GM15510 (cell line): ENCODE results near the gene EPB41L4A.

Source experiments
- POLR2A ChIP-seq: IDR thresholded peaks from 3 replicates; pipeline ENCODE4 v1.6.1; 2011; ENCODE audit warnings: borderline replicate concordance; ENCODE audit not compliant: insufficient read length; ENCODE audit errors: extremely low read depth

EPB41L4A gene

DNA sequence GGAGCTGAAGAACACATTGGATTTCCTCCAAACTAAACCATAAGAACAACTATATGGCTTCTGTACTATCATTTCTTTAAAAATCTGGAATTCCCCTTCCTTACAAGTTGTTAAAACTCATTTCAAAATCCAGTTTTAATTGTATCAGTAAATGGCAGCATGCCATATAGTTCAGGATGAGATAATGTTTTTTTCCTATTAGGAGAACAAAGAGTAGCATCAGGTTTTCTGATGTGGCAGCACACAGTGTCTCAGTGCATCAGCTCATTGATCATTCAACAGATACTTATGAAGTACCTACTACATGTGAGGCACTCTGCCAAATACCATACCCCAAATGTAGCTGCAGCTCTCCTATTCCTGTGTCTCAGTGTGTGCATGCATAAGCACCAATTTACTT is 161.1 kb downstream of the EPB41L4A start:
- no peak for TF ChIP-seq POLR2A

DNA sequence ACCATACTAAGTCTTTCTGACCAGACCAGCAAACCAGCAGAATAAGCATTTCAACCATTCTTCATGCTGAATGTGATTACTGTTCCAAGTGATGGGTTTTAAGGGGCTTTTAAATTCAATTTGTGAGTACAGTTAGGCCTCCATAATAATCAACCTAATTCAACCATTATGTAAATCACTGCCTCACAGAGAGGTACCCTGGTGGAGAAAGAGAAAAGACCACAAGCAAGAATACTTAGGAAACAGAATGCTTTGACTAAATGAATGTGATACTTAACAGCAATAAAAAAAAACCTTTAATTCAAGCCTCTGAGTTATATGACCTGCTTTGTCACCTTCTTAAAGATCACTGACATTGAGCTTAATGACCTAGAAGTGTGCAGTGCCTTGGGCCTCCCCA is 162.1 kb downstream of the EPB41L4A start:
- TF ChIP-seq POLR2A, result no peak

DNA sequence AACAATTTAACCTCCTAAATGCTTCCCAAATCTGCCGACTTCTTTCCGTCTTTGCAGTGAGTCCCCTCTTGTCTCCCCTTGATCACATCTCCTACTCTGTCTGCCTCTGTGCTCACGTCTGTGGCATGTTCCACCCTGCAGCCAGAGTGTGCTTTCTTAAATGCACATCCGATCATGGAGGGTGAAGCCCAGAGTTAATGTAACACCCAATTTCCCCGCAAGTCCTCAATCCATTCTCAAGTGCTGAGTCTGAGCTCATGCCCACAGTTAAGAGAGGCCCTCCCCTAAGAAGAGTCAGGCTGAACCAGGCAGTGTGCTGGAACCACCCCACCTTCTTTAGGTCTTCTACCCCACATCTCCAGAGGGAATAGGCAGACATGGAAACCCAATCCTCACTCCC is 164.8 kb downstream of the EPB41L4A start:
- no peak for TF ChIP-seq POLR2A

DNA sequence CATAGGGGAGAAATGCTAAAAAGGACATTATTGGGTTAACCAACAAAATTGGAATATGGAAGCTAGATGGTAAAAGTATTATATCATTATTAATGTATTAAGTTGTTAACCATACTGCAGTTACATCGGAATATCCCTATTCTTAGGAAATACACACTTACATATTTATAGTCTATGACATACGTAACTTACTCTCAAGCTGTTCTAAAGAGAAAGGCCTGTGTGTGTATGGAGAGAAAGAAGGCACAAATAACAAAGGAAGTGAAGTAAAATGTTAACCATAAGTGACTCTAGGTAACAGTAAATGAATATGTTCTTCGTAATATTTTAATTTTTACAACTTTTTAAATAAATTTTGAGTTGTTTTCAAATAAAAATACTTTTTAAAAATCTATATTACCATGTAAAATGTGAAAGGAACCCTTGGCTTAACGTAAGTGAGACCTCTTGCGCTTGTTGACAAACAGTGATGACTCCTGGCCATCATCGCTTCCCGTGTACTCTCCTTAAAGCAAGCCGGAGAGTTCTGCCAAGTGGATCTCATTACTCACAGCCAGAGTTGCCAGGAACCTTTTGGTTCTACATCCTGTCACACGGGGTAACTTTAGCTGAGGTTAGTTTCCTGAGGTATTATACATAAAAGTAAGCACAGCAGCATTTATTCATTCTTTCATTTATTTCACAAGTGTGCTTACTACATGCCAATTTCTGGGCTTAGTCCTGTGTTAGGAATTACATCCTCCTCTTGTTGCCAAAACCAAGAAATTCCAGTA is 165.4 kb downstream of the EPB41L4A start:
- TF ChIP-seq POLR2A, result no peak

DNA sequence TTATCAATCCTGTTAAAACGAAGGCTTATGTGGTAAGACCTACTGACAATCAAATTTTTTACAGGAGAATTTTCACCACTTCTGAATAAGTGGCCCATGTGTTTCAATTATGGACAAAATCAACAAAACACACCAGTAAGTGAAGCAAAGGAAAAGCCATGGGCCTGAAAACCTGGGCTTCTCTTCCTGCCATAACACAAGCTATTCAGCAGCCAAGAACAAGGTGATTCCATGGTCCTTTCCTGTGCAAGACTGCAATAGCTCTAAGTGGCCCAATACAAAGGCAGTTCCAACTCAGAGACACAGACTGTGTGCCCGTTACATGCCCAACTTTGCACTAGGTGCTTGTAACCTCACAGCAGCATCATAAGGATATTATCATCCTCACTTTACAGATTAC is 168.5 kb downstream of the EPB41L4A start:
- no peak for TF ChIP-seq POLR2A

DNA sequence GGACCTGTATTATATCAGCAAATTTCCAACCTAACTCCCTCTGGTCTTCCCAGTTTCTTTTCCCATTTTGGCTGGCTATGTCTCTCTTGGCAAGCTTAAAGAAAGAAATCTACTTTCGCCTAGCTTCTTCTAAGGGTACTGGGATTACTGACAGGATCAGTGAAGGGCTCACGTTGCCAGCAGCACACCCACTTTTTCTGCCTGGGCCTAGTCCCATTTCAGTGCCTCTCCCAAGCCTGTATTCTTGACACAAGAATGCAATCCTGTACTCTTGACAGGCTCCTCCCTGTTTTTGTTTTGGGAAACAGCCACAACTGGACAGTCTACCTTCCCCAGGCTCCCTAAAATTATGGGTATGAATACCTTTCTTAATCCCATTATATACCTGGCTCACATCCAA is 170.5 kb downstream of the EPB41L4A start:
- no peak for TF ChIP-seq POLR2A

DNA sequence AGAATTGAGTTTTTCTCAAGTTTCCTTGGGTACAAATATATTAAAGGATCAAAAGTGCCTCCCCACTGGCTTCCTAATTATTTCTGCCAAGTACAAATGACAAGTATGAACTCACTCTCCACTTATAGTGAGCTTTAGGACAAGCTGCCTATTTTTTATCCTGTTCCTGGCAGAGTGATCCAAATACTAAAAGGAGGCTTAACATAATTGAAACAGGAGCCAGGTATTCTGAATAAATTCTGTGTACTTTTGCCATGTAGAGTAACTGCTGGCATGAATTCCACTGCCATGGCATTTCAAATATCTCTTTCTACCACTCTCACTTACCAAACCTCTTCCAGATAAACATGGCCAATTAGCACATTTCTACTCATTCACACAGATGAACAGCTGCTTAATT is 171.1 kb downstream of the EPB41L4A start:
- TF ChIP-seq POLR2A, result no peak

DNA sequence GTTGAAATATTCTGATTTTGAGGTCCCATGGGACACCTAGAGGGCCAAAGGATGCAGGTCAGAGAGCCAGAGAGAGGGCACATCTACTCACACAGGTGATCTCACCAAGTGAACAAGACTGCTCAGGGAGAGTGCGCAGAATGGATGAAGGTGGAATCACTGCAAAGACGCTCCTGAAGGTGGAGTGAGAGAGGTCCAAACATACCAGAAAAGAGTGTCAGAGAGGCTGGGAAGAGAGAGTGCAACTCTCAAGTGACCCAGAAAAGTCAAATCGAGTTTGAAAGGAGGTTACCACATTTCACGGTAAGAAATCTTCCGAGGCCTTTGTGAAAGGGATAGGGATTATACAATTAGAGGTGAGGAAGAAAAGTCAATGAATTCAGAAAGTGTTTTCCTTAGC is 173.4 kb downstream of the EPB41L4A start:
- no peak for TF ChIP-seq POLR2A

DNA sequence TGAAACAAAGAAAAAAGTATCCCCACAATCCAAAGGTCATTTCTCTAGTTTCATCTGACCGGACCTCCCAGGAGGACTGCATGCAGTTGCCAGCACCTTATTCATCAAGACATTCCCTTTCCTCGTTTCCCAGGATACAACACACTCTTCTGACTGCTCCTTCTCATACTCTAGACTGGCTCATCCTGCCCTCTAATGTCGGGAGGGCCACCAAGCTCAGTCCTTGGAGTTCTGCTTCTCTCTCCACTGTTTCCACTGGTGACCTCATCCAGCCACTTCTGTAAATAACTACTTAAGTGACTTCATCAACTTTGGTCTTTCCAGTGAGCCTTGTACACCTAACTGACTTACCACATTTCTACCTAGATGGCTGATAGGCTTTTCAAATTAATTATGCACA is 179.1 kb downstream of the EPB41L4A start:
- TF ChIP-seq POLR2A, result no peak

DNA sequence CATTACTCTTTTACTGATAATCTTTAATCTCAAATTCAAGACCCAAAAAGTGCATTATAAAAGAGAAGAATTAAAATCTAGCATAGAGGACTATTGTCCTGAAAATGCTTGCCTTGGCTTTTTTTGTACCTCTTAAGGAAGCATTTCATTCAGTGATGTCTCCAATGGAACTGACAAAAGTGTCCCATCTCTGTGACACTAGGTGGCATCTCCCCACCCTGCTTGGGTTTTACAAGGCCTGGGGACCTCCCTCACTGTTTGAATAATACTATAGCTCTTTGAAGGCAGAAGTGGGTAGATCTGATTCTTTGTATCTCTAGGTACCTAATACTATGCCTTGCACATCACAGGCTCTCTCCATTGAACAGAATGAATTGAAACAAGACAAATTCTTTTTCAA is 180.6 kb downstream of the EPB41L4A start:
- no peak for TF ChIP-seq POLR2A

DNA sequence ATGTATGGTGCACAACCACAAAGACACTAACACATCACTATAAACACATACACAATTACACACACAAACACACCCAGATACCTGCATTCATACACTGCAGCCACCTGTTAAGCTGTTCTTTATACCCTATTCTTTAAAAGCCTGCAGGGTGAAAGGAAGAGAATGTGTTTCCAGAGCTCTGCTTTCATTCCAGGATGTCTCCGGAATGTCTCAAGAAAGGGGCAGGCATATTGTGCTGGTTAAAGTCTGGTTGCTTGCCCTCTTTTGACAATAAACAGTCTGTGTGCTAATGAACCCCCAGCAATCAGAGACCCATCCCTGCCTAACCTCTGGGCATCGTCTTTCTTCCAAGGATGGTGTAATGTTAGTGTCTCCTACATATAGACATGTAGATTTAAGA is 181.6 kb downstream of the EPB41L4A start:
- TF ChIP-seq POLR2A, result no peak

DNA sequence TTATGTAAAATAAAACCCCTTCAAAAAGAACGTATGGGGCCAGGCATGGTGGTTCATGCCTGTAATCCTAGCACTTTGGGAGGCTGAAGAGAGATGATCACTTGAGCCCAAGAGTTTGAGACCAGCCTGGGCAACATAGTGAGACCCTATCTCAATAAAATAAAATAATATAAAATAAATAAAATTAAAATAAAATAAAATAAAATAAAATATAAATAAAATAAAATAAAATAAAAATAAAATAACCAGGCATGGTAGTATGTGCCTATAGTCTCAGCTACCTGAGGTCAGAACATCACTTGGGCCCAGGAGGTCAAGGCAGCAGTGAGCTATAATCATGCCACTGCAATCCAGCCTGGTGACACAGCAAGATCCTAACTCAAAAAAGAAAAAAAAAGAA is 185.1 kb downstream of the EPB41L4A start:
- TF ChIP-seq POLR2A, result no peak

DNA sequence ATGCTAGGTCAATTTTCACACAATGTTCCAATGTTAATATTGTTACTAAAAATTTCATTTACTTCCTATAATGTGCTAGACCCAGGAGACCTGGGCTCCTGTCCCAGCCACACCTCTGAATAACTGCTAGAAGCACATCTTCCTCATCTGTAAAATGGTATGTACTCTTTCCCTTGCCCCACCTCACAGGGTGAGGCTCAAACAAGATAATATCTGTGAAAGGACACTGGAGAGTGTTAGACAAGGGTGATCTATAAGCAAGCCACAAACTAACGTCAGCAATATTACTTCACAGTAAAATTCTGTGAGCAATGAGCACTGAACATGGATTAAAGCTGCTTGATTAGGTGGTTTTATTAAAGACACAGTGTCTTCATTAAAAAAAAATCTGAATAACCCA is 186.4 kb downstream of the EPB41L4A start:
- no peak for TF ChIP-seq POLR2A

DNA sequence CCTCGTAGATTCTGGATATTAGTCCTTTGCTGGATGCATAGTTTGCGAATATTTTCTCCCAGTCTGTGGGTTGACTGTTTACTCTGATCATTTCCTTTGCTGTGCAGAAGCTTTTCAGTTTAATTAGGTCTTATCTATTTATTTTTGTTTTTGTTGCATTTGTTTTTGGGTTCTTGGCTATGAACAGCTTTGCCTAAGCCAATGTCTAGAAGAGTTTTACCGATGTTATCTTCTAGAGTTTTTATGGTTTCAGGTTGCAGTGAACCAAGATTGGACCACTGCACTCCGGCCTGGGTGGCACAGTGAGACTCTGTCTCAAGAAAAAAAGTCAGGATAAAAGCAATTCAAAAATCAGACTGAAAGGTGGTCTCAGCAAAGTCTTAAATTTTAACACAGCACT is 188.5 kb downstream of the EPB41L4A start:
- no peak for TF ChIP-seq POLR2A

DNA sequence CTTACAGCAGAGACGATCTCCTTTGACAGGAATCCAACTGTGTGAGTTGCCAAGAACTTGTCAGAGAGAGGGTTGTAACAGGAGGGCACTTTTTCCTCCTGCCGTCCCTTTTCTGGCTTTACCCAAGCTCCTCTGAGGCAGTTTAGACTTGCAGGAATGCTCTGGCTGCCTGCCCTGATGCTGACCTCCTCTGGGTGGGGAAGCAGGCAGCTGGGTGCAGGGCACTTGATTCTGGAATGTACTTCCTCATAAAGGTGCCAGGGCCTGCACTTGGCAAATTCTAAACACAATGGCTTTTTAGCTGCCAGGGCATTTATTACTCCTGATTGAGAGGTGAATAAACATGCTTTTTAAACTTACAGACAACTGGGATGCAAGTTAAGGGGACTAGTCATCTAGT is 190.4 kb downstream of the EPB41L4A start:
- no peak for TF ChIP-seq POLR2A

DNA sequence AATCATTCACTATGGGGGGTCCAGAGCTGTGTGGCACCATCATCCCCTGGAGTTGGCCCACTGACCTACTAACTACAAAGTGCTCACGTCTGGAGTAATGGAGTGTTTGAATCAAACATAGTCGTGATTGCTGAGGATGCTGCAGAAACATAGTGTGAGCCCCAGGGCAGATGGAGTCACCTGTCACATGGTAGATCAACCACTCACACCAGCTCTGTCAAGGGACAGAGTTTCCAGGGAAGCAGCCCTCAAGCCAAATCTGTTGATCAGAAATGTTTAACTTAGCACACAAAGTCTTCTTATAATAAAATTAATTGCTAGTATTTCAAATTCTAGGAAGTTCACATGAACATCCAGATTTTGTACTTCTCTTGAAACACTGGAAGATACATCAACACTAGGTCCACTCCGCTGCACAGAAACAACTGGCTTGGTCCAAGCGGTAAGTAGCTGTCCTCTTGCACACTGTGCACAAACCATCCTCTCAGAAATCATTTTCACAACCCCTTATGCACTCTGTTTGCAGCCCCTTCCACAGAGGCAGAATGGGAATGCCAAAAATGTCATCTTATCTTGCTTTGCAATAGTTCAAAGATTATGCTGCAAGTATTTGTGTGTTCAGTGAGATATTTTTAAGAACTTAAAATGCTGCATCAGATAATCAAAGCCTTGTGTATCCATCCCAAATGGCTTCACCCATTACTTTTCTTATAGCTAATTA is 191.0 kb downstream of the EPB41L4A start:
- TF ChIP-seq POLR2A, result no peak
